ENCODE data around the gene EEFSEC. TPM values are rescaled to one million over a fixed set of nuclear protein-coding genes. Genes with fewer than 3 reads are reported as not detected.

Gene EEFSEC
- total RNA-seq, 1 donor from 2014 or later = 15.3 TPM

- H3K4me1 ChIP-seq = peaks cover 6% of the 10 kb centered on the region
- no peak overlapping the region for H3K27ac ChIP-seq
- ATAC-seq = no peak
- intact Hi-C loops (cut with DNase I) = no loop called here
- no peaks in the 10 kb centered on the region for H3K36me3 ChIP-seq
- TF ChIP-seq CTCF (IDR thresholded peaks at IDR 0.05) = no peak
- no peaks in the 10 kb centered on the region for H3K27me3 ChIP-seq
- no peaks in the 10 kb centered on the region for H3K9me3 ChIP-seq
- no peak for DNase-seq
- no peak overlapping the region for H3K4me3 ChIP-seq
Measured at GRCh38 chr3:128285967-128286321, 132.7 kb downstream of the EEFSEC start.

- H3K4me3 ChIP-seq = no peak overlapping the region
- peaks cover 5% of the 10 kb centered on the region for H3K4me1 ChIP-seq
- TF ChIP-seq CTCF (IDR thresholded peaks at IDR 0.05) = no peak
- intact Hi-C loops (cut with DNase I) = no loop called here
- no peak overlapping the region for H3K27ac ChIP-seq
- no peaks in the 10 kb centered on the region for H3K27me3 ChIP-seq
- no peaks in the 10 kb centered on the region for H3K9me3 ChIP-seq
- DNase-seq = no peak
- no peak for ATAC-seq
- no peaks in the 10 kb centered on the region for H3K36me3 ChIP-seq
Measured at GRCh38 chr3:128286691-128287090, 133.4 kb downstream of the EEFSEC start.

GRCh38 chr3:128287216-128287615 is 133.9 kb downstream of the EEFSEC start:
- Histone ChIP-seq H3K27ac (no peak overlapping the region), H3K9me3 (no peaks in the 10 kb centered on the region), H3K4me1 (no peaks in the 10 kb centered on the region), H3K27me3 (no peaks in the 10 kb centered on the region), H3K4me3 (no peak overlapping the region), H3K36me3 (no peaks in the 10 kb centered on the region)
- no peak for DNase-seq
- intact Hi-C loops (cut with DNase I) = no loop called here
- no peak for ATAC-seq
- no peak for TF ChIP-seq CTCF (IDR thresholded peaks at IDR 0.05)

- ATAC-seq = no peak
- Histone ChIP-seq H3K4me1 (no peaks in the 10 kb centered on the region), H3K27ac (no peak overlapping the region), H3K4me3 (no peak overlapping the region), H3K27me3 (no peaks in the 10 kb centered on the region), H3K36me3 (no peaks in the 10 kb centered on the region), H3K9me3 (no peaks in the 10 kb centered on the region)
- DNase-seq = no peak
- intact Hi-C loops (cut with DNase I) = no loop called here
- TF ChIP-seq CTCF (IDR thresholded peaks at IDR 0.05) = no peak
Measured at GRCh38 chr3:128289534-128289933, 136.3 kb downstream of the EEFSEC start.

- H3K27me3 ChIP-seq = no peaks in the 10 kb centered on the region
- H3K4me1 ChIP-seq = no peaks in the 10 kb centered on the region
- intact Hi-C loops (cut with DNase I) = no loop called here
- no peaks in the 10 kb centered on the region for H3K9me3 ChIP-seq
- no peak overlapping the region for H3K27ac ChIP-seq
- no peak for DNase-seq
- H3K36me3 ChIP-seq = no peaks in the 10 kb centered on the region
- ATAC-seq = no peak
- TF ChIP-seq CTCF (IDR thresholded peaks at IDR 0.05) = no peak
- no peak overlapping the region for H3K4me3 ChIP-seq
Measured at GRCh38 chr3:128290484-128290883, 137.2 kb downstream of the EEFSEC start.

GRCh38 chr3:128293930-128294329 is 140.6 kb downstream of the EEFSEC start:
- H3K27me3 ChIP-seq = no peaks in the 10 kb centered on the region
- H3K36me3 ChIP-seq = no peaks in the 10 kb centered on the region
- H3K4me3 ChIP-seq = no peak overlapping the region
- no peaks in the 10 kb centered on the region for H3K4me1 ChIP-seq
- TF ChIP-seq CTCF (IDR thresholded peaks at IDR 0.05) = no peak
- no peak overlapping the region for H3K27ac ChIP-seq
- no peak for ATAC-seq
- no peaks in the 10 kb centered on the region for H3K9me3 ChIP-seq
- intact Hi-C loops (cut with DNase I) = no loop called here
- no peak for DNase-seq

Data from upper lobe of right lung (tissue), 1 donor.